IPS-NIHi11 (cell line): Measurements from ENCODE around the gene FBXO15.

Experiments used
- DNase-seq: peaks from one replicate; pipeline ENCODE4 v3.0.0; 2012; ENCODE audit warnings: mixed read lengths, low spot score

FBXO15 gene

GRCh38 chr18:74113711-74114110, 33.9 kb downstream of the FBXO15 start:
- DNase-seq, result no peak

DNA sequence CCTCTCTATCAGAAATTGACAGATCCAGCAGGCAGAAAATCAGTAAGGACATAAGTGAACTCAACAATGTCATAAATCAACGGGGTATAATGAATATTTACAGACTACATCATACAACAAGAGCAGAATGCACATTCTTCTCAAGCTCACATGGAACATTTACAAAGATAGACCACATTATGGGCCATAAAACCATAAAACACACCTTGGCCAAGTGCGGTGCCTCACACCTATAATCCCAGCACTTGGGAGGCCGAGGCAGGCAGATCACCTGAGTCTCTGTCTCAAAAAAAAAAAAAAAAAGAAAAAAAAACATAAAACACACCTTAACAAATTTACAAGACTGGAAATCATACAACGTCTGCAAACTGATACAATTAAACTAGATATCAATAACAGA, 36.7 kb downstream of the FBXO15 start:
- no peak for DNase-seq

GRCh38 chr18:74110149-74110548, 37.5 kb downstream of the FBXO15 start:
- no peak for DNase-seq

DNA sequence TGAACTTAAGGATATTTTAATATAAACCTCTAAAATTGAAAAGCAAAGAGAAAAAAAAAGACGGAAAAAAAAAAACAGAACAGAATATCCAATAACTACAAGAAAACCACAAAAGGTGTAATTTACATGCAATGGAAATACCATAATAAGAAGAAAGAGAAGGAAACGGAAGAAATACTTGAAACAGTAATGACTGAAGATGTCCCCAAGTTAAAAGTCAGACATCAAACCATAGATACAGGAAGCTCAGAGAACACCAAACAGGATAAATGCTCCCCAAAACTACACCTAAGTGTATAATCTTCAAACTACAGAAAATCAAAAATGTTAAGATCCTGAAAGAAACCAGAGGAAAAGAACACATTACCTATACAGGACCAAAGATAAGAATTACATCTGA, 39.2 kb downstream of the FBXO15 start:
- no peak for DNase-seq

GRCh38 chr18:74097803-74098202, 49.8 kb downstream of the FBXO15 start:
- DNase-seq, result no peak

GRCh38 chr18:74092922-74093321, 54.7 kb downstream of the FBXO15 start:
- no peak for DNase-seq

DNA sequence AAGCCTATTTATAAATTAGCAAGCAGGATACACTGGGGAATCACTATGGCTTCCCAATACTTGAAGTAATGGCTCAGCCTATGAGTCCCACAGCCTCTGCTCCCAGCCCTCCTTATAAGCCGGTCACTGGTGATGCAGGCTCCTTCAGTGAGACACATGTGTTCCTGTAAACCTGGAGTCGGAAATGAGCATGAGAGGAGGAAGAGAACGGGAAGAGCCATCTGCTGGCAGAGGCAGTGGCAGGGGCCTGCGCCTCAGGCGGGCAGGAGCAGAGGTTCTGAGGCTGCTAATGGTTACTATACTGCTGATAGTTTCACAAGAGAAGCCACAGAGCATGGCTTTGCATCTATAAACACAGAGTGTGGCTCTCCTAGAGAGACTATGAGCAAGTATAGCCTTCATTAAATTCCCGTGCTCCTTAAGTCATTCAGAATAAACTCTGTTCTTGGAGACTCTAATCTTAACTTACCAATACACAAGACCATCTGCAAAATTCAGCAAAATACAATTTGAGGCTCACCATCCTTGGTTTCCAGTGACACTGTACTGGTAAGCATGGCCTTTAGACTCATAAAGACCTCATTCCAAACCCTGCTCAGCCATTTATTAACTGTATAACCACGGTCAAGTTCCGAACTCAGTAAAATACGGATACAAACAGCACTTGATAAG, 63.3 kb downstream of the FBXO15 start:
- no peak for DNase-seq

DNA sequence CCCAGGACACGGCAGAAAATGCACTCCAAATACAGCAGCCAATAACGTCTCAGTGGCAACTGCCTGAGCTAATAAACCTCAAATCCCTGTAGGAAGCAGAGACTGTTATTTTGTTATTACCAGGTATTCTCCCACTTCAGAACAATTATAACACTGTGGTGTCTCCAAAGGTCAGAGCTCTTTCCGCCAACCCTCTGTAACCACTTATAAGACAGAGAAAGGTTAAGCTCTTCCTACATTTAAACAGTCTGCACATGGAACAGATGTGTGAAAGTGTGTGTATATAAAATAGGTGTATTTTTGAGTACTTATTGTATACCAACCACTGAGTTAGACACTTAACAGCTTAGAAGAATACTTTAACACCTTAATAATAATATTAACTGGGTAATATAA, 64.1 kb downstream of the FBXO15 start:
- no peak for DNase-seq

GRCh38 chr18:74082742-74083556, 64.7 kb downstream of the FBXO15 start:
- no peak for DNase-seq

DNA sequence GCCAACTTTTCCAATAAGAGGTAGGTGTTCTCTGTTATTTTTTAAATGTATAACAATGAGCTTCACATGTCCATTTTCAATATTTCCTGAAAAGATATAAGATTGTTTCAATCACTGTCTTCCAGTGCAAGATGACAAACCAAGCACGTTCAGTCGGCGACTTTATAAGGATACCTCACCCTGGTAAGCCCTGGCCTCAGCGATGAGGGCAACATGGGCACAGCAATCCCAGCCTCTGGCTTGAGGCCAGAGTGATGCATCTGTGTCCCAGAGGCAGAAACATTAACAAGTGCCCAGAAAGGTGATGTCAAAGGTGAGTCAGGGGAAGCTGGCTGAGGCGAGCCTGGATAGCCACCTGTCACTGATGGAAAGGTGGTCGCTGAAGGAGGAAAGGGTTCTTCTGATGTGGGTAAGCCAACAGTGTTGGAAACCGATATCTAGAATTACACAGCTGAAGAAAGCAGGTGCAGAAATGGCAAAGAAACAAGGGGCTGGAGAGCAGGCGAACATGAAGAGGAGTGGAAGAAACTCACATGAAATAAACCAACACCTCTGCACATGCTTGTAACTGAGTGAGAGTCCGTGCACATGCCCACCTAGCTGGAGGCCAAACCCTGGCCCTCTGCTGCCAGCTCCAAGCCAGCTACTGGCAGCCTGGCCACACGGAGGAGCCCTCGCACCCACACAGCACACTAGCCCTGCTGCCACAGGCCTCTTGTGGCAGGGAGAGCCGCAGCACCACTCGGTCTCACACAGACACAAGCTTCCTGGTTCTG, 65.5 kb downstream of the FBXO15 start:
- peak; percentile 86 for DNase-seq

- DNase-seq, result no peak
These were observed 69.4 kb downstream of the FBXO15 start for GRCh38 chr18:74078257-74078656.

DNA sequence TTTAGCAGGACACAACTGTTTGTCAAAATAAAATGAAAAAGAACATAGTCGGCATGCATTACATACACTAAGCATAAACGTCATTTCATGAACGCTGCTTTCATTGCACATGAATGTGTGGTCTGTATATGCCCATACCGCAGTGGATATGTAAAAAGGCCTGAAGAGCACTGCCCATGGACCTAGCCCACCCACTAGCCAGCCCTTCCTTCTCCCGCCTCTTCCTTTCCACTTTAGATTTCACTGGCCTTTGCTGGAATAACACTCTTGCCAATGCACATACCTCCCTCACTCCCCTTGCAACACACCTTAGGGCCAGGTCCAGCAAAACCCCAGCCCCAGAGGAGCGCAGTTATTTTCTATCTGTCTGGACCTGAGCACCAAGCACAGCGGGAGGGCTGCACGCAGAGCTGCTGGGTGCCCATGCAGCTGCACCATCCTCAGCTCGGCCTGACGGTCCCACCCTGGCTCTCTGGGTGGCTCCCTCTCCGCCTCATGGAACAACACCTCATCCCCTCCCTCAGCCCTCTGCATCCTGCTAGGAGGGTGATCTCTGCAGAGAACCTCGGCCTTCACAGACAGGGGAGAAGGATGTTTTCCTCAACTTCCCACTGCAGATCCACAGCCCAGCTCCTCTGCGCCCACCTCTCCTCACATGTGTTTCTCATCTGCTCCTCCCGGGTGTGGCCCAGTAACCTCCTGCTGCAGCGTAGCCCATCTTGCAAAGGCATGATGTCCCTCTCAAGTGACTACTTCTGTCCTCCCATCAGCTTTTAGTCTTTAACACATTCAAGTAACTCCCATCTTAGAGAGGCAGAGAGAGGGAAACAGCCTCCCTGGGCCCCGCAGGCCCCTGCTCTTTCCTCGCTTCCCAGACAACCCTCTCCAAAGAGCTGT, 72.7 kb downstream of the FBXO15 start:
- DNase-seq, result no peak

DNA sequence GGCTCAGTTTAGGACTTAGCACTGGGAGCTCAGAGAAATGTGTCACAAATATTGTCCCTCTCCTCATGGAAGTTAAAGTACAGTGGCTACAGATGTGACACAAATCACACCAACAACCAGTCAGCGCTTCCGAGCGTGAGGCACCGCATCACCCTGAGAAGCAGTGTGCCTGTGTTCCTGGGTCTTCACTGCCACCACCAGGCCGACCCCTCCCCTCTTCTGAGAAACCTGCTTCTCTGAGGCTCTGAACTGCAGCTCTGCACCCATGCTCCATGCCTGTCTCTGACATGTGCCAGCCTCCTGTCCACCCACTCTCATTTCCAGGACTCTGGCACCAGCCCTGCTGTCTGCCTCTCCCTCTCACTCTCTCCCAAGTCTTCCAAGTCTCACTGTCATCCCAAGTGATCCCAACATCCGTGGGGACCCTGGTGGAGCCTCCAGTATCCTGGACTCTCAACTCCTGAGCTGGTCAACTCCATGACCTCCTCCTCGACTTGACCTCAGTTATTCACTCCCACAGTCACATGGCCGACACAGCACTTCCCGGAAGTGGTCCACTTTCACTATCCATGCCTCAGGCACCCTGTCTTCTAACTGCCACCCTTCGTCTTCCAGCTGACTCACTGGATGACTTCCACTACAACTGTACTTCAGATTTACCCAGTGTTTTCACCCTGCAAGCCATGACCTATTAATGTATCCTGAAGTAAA, 73.5 kb downstream of the FBXO15 start:
- DNase-seq, result no peak

DNA sequence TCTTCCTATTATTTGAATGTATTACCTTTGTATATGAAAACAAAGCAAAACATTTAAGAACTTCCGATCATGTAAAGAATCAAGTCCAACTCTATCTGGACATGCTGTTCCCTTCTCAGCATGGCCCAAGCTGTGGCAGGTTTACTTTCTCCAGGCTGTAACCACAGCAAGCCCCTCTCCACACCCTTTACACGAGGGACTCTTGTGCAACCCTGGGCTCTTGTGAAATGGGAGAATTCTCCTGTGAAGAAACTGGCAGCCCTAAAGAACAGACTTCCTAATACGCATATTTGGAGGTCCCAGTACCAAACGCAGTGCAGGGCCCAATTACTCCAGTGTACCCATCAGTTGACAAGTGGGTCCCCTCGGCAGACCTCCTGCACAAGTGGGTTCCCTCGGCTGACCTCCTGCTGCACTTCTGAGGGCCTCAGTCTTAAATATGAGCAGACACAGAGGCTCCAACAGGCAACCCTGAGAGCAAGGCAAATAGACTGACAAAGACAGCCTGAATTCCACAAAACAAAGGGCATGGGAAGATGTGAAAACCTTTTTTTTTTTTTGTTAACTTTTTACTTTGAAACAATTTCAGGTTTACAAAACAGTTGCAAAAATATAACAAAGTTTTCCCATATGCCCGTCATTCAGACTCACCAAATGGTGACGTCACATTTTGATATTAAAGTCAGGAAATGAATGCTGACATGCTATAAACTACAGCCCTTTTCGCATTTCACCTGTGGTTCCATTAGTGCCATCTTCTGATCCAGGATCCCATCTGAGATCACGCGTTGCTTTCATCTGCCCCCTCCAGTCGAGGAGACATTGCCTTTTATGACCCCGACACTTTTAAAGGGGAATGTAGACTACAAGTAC, 78.2 kb downstream of the FBXO15 start:
- no peak for DNase-seq

DNA sequence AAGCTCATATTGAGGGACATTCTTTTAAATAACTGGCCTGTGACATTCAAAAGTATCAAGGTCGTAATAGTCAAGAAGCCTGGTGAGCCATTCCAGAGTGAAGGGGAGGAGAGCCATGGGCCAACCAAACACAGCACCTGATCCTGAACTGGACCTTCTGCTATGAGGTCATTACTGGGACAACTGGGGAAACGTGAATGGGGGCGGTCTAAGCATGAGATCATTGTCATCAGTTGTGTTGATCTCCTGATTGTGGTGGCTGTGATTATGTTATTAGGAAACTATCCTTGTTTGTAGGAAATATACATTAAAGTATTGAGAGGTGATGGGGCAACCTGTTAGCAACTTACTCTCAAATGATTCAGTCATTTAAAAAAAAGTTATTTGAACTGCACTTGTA, 79.3 kb downstream of the FBXO15 start:
- DNase-seq, result no peak

DNA sequence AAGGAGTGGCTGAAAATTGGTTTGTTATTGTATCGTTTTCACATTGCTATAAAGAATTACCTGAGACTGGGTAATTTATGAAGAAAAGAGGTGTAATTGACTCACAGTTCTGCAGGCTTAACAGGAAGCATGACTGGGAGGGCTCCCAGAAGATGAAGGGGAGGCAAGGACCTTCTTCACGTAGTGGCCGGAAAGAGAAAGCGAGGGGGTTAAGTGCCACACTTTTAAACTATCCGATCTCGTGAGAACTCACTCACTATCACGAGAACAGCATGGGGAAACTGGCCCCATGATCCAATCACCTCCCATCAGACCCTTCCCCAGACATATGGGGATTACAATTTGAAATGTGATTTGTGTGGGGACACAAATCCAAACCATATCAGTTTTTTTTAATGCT, 81.6 kb downstream of the FBXO15 start:
- no peak for DNase-seq

DNA sequence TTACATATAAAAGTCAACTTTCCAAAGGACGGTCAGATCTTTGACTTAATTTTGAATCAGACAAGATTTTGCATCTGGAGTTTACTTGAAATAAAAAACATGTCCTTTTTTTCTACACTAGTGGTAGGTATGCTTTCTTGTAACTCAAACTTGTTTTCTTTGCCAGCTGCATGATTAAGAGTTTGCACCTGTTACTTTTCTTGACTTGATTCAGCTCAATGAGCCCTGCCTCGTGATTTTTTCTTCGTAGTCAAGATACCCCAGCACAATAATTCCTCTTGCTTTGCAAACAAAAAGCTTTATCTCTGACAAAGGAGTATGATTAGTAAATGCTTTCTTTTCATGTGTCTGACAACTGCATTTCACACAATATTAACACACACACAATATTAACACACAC, 82.3 kb downstream of the FBXO15 start:
- DNase-seq, result no peak

- DNase-seq, result no peak
These were observed 83.1 kb downstream of the FBXO15 start for GRCh38 chr18:74064510-74064909.

DNA sequence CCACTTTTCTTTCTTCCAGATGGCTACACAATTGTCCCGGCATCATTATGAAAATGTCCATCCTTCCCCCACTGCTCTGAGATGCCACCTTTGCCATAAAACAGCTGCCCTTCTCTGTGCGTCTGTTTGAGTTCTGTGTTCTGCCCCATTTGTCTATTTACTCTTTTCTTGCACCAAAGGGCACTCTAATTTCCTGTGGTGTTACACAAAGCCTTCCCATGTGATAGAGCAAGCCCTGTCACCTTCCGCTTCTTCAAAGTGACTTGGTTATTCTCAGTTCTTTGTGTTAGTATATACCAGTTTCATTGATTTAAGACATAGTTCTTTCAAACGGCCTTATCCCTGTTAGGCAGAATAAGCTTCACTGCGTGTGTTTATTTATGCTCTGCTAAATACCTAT, 84.1 kb downstream of the FBXO15 start:
- no peak for DNase-seq

GRCh38 chr18:74063023-74063422, 84.6 kb downstream of the FBXO15 start:
- no peak for DNase-seq
